HG02973 (cell line): Measurements from ENCODE around the gene GALNT8.
"Not testable (repeated sequence)": the region's sequence is repeated elsewhere in the genome, so short reads cannot be mapped to it uniquely, and the experiment has no call there.

Source experiments
- ATAC-seq: cut with Tn5 transposase; IDR thresholded peaks from one replicate; pipeline ENCODE4 v1.9.1; 2021; ENCODE audit warnings: moderate library complexity; ENCODE audit not compliant: unreplicated experiment

The GALNT8 gene, protein sequence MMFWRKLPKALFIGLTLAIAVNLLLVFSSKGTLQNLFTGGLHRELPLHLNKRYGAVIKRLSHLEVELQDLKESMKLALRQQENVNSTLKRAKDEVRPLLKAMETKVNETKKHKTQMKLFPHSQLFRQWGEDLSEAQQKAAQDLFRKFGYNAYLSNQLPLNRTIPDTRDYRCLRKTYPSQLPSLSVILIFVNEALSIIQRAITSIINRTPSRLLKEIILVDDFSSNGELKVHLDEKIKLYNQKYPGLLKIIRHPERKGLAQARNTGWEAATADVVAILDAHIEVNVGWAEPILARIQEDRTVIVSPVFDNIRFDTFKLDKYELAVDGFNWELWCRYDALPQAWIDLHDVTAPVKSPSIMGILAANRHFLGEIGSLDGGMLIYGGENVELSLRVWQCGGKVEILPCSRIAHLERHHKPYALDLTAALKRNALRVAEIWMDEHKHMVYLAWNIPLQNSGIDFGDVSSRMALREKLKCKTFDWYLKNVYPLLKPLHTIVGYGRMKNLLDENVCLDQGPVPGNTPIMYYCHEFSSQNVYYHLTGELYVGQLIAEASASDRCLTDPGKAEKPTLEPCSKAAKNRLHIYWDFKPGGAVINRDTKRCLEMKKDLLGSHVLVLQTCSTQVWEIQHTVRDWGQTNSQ

DNA sequence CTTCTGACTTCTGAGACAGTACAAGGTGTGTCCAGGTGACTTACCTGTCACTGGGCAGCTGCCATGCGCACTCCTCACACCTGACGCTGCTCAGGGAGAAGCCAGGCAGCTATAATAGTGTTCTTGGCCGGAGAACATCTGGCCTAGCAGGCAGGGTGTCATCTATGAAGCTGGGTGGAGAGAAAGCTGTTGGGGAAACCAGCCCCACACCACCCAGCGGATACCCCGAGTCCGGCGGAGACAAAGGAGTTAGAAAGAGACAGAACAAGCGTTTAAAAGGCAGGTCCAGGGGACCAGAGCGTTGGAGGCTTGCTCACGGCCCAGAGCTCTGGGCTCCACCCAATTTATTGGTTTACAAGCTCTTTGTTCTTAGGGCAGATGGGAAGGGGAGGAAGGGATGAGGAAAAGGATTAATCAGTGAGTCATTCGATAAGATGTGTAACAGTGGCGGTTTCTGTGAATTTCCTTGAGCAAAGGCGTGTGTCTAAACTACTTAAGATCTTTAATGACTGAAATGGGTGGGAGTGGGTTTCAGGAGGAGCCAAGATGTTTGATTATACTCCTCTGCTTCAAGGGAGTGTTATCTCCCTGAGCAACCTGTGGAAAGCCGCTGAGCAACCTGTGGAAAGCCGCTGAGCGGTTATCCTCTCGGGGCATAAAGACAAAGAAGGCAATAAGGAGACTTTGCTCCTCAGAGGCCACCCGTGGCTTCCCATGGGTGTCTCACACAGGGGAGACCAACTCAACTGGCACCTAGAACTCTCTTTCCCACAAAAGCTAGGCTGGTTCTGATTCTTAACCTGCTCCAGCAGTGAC lies at the start of gene GALNT8:
Gene GALNT8 (plus strand): TSS at position 580 of the 816 bp plus-strand sequence. CDS start 278 bp downstream, outside the sequence.
- no peak for ATAC-seq

DNA sequence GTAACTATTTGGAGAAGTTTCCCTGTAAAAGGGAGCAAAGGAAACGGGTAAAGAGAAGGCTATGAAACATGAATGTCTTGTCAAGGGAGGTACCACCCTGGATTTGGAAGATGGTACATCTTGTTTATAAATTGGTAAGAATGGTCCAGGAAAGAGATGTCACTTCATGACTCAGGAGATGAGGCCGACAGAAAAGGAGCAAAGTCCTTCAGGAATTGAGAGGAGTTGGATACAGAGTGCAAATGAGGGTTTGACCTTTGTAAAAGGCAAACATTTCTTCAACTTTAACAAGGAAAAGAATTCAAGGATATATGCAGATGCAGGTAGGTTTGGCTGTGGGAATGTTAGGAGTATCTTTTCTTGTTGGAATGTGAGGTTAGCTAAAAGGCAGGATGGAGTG lies 40.5 kb upstream of the GALNT8 start:
- no peak for ATAC-seq

DNA sequence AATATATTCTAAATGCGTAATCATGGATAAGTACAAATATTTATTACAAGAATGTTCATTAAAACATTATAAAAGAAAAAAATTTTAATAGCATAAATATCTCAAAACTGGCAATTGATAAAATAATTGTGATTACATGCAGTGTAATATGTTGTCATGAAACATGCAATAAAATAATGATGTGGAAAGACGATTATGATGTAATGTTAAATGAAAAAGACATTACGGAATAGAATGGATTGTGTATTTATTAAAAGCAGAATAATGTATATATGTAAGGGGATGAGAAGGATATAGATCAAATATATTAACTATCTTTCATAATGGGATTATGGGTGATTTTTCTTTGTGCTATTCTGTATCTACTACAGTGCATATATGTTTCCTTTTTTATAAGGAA lies 38.5 kb upstream of the GALNT8 start:
- no peak for ATAC-seq

DNA sequence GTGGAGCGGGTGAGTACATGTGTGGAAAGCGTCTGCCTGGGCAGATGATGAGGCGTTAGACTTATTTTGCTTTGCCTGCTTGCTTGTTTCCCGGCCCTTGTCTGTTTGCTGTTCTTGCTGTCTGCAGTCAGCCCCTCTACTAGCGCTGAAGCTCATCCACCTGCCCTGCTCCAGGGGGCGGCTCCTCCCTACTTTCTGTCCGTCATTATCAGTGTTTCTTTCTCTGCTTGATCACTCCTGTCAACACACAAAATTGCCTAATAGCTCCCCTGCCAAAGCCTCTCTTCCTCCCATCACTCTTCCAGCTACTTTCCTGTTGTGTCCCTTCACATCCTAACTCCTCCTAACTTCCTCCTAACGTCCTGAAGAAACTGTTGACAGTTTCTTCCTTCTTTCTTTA lies 34.9 kb upstream of the GALNT8 start:
- ATAC-seq: no peak

DNA sequence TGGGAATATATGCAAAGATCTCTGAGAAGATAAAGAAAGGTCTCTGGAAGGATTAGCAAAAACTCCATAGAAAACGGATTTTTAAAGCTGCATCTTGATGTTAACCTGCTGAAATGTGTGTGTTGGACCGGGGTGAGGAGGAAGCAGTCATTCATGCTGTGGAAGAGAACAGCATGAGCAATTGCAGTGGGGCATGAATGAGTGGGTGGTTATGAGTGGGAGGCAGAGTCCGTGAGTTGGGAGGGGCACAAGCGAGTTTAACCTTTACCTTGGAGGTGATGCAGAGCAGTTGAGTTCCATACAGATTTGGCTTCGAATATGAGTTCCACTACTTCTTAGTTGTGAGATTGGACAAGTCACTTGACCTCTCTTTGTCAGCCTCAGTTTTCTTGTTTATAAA lies 29.4 kb upstream of the GALNT8 start:
- ATAC-seq: no peak

DNA sequence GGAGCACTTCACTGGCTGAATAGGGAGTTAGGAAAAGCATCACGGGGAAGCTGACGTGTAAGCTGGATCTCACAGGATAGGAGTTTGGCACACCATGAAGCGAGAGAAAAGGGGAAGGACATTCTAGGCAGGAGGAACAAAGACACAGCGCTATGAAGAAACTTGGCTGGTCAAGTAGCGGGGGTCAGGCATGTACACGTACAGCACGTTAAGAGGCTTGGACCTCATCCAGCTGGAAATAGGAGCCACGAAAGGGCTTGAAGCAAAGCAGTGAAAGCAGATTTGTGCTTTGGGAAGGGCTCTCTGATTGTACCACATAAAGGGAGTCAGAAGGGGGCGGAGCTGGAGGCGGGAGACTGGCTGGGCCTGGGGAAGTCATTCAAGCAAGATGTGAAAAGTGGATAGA lies 19.6 kb upstream of the GALNT8 start:
- no peak for ATAC-seq

DNA sequence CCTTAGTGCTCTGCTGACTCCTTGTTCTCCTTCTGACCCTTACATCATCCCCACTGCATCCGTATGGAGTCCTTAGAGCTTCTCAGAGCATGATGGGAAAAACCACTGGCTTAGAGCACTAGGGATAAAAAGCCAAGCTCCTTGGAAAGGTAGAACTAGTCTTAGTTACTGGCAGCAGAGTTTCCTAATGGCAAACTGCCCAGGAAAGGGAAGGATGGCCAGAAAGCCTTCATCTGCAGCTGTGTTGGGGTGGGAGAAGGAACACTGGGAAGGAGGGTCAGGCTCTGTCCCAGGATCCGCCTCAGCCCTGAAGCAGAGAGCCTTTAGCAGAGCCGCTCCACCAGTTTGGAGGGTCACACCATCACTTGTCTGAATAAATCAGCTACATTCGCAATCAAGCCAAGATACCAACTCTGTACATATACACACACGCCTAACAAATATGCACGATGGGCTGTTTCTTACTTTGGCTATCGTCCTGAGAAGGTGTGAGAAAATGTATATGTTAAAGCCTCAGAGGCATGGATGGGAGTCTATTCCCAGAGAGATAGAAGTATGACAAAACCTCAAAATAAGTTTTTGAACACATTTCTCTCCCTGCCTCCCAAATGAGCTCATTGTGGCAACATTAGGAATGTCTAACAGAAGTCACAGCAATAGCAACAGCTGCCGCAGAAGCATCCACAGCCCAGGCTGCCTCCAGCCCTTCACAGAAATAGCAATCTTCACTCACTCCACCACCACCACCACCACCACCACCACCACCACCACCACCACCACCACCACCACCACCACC lies 18.6 kb upstream of the GALNT8 start:
- ATAC-seq: no peak

DNA sequence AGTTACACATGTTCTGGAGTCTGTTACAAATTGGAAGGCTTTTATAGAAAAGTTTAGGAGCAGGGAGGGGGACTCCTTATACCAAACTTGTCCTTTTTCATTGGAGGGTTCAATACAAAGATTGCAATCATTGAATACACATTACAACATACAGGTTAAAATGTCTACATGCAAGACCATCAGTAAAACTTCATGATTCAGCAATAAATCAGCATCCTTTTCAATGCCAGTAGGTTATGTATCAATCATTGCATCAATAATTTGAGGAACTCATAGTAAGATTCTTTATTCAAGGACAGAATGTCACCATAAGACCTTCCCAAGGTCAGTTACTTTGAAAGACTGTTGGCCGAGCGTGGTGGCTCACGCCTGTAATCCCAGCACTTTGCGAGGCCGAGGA lies 16.5 kb upstream of the GALNT8 start:
- no peak for ATAC-seq

DNA sequence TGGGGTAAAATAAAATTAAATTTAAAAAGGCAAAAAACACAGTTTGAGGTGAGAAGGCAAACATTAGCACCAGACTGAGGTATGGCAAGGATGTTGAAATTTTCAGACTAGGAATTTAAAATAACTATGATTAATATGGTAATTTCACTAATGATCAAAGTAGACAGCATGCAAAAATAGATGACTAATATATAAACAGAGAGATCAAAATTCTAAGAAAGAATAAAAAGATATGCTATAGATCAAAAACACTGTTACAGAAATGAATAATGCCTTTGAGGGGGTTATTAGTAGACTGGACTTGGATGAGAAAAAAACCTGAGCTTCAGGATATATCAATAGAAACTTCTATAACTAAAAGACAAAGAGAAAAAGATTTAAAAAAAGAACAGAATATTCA lies 14.4 kb upstream of the GALNT8 start:
- no peak for ATAC-seq

DNA sequence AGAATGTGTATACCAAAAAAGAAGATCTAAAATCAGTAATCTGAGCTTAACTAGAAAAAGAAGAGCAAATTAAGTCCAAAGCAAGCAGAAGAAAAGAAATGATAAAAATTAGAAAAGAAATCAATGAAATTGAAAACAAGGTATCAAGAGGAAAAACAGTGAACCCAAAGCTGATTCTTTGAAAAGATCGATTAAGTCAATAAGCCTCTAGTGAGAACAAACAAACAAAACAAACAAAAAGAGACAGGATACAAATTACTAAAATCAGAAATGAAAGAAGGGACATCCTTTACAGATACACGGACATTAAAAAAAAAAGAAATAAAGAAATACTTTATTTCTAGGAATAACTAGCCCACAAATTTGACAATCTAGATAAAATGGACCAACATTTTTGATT lies 12.9 kb upstream of the GALNT8 start:
- no peak for ATAC-seq

DNA sequence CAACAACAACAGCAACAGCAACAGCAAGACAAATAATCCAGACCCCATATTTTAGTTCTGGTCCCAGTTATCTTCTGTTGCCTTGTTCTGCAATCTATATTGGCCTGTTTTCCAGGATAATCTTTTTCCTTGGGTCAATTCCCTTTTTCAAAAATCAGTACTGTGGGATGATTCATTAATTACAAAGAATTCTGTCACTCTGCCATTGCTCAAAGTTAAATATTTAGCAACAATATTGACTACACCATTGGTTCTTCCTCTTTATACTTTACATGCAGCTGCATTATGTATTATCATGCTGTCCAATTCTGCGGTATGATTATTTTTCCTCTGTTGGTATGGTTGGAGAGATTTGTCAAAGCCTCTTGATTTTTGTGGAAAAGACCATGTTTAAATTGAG lies 10.1 kb upstream of the GALNT8 start:
- ATAC-seq: no peak

DNA sequence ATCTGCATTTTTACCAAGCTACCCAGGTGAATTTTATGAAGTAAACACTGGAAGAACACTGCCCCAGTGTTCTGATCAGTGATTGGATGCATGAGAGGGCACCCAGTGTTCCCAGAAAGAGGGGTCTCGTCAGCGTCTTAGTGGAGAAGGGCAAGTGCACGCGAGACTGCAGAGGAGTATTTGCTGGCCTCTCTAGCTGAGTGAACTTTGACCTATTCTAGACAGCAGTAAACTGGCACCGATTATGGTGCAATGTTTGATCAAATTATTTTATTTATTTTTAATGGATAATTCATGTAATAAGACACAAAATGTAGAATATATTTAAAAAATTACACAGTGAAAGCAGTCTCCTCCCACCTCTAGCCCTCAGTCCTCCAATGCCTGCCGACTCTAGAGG lies 5.3 kb upstream of the GALNT8 start:
- ATAC-seq: no peak

DNA sequence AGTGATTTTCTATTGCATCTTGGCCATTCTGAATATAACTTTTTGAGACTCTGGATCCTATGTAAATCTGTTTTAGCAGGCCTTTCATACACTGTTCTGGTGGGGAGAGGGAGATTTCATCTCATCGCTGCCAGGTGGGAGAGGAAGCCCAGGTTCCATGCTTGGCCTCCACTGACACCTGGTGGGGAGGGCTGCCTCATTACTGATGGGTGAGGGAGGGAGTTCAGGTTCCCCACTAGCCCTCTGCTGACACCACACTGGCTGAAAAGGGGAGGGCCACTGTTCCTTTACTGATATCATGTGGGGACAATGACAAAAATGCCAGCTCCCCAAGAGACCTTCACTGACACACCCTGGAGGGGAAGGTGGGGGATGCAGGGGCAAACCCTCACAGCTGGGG lies 2.4 kb upstream of the GALNT8 start:
- no peak for ATAC-seq

DNA sequence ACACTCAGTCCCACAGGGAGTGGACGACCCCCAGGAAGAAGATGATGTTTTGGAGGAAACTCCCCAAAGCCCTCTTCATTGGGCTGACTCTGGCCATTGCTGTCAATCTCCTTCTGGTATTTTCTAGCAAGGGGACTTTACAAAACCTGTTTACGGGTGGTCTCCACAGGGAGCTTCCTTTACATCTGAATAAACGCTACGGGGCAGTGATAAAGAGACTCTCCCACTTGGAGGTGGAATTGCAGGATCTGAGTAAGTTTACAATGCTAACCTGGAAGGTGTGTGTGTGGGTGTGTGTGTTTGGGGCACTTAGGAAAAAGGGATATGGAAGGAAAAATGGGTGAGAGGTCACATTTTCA lies 416 bp downstream of the GALNT8 start:
- ATAC-seq: no peak

DNA sequence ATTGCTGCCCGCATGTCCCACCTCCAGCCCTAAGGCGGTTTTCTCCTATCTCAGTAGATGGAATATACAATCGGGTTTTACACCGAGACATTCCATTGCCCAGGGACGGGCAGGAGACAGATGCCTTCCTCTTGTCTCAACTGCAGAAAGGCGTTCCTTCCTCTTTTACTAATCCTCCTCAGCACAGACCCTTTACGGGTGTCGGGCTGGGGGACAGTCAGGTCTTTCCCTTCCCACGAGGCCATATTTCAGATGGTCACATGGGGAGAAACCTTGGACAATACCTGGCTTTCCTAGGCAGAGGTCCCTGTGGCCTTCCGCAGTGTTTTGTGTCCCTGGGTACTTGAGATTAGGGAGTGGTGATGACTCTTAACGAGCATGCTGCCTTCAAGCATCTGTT lies 1.4 kb downstream of the GALNT8 start:
- not testable (repeated sequence) for ATAC-seq

DNA sequence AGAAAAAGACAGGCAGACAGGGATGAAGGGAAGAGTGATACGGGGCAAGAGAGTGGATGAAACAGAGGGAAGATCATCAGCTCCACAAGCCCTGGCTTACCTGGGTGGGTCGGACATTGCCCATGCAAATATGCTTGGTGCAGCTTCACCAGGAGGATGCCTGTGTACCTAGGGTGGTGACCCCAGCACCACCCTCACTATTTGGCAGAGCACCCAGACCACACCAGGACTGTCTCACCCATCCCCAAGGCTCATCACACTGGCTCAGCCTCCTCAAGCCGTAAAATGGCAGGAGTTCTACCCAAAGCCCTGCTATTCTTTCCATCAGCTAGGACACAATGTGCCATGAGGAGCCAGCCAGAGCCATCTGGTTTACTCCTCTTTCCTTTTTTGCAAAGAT lies 3.0 kb downstream of the GALNT8 start:
- ATAC-seq: no peak

DNA sequence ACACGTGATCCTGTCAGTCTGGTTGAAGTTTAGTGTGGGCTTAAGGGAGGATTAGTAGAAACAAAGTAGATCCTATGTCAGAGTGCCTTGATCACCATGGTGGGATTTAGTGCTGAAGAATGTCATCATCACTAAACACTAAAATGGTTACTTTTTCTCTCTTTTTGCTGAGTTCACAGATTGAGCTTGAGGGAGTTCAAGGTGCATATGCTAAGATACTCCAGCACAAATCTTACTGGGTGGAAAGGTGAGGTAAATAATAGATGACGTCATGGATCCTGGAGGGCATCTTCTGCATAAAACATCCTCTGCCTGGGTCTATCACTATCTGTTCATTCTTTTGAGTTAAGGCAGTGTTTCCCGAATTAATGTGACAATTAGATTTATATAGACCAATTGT lies 4.9 kb downstream of the GALNT8 start:
- ATAC-seq: no peak

DNA sequence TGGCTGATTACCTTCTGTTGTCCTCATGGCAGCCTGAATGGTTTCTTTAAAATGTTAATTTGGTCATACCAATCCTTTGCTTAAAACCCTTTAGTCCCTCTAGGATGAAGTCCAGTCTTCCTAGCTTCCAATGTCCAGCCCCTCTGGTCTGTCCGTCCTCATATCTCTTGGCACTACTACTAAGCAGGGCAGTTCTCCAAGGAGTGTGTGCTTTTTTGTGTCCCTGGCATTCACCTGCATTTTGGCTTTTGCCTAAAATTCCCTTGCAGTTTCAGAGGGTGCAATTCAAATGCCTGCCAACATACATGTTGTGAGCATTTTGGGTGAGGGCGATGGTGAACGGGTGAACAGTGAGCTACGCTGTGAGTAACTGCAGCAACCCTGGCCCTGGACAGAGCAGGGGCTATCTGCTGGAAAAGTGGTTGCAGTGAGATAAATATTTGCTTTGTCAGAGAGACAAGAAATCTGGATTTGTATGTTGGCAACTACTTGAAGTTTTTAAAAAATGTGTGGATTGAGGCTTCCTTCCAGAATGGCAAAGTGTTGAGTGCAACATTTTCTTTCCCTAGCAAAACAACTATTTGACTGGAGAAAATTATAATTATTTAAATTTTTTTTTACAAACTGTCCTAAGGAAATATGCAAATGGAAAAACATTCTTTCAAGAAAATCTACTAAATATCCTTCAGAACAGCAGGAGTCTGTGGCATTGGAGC lies 14.6 kb downstream of the GALNT8 start:
- ATAC-seq: no peak

DNA sequence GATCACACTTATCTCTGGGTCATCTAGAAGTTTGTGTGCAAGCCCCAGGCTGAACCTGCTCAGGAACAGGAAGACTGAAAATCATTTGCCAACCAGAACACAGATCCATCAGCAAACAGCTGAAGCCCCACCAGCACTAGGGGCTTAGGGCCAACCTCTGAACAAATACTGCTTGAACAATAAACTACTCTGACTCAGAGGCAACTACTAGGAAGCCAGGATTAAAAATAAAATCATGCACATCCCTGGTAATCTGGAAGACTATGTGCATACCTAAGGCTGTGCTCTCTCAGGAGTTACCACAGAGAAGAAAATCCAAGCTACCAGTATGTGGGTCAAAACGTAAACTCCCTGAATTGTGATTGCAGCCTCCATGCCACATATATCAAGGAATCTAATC lies 15.9 kb downstream of the GALNT8 start:
- ATAC-seq: no peak

DNA sequence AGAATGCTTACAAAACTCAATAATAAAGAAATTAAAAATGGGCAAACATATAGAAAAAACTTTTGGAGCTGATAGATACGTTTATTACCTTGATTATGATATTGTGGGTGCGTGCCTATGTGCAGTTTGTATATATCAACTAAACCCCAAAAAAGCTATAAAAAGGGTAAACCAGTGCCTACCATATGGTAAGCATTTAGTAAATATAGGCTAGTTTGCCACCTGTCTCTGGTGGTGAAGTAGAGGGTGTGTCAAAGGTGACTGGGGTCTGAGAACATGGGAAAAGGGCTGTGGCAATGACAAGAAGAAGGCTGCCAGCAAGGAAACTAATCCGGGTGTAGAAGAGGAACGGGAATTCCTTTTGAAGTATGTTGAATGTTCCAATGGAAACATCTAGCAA lies 18.3 kb downstream of the GALNT8 start:
- ATAC-seq: no peak
